KMS-11 (cell line): ENCODE results near the gene ZSCAN10.
A peak's percentile ranks its signal among the peaks of the same experiment; 100 is the strongest.

ENCODE experiments used
- H2AFZ ChIP-seq: fragments of 200-600 bp; sonication (generic); 2 replicates; pipeline ENCODE4 v1.6.1; 2016; ENCODE audit warnings: antibody characterized with exemption, mixed run types, low read depth
- H3K27ac ChIP-seq: fragments of 200-600 bp; sonication (generic); 2 replicates; pipeline ENCODE4 v1.6.1; 2016; ENCODE audit warnings: mild to moderate bottlenecking, mixed run types
- H3K27me3 ChIP-seq: fragments of 200-600 bp; sonication (generic); 2 replicates; pipeline ENCODE4 v1.6.1; 2017; ENCODE audit warnings: mild to moderate bottlenecking, low read depth, mixed run types, moderate library complexity; ENCODE audit not compliant: insufficient read depth
- H3K36me3 ChIP-seq: fragments of 200-600 bp; sonication (generic); 2 replicates; pipeline ENCODE4 v1.6.1; 2017; ENCODE audit warnings: mild to moderate bottlenecking, mixed run types; ENCODE audit not compliant: insufficient read depth
- H3K4me1 ChIP-seq: fragments of 200-600 bp; sonication (generic); 2 replicates; pipeline ENCODE4 v1.6.1; 2016; ENCODE audit warnings: mild to moderate bottlenecking, low read depth, mixed run types; ENCODE audit not compliant: poor library complexity, severe bottlenecking
- H3K4me2 ChIP-seq: fragments of 200-600 bp; sonication (generic); 2 replicates; pipeline ENCODE4 v1.7.0; 2016; ENCODE audit warnings: mild to moderate bottlenecking, mixed run types
- H3K4me3 ChIP-seq: fragments of 200-600 bp; sonication (generic); IDR thresholded peaks from 2 replicates; pipeline ENCODE4 v1.6.1; 2017; ENCODE audit warnings: low read depth, low read length, mixed read lengths; ENCODE audit not compliant: insufficient read depth
- H3K79me2 ChIP-seq: fragments of 200-600 bp; sonication (generic); 2 replicates; pipeline ENCODE4 v1.6.1; 2016; ENCODE audit warnings: low read depth, mixed run types; ENCODE audit not compliant: insufficient read depth
- H3K9ac ChIP-seq: fragments of 200-600 bp; sonication (generic); 2 replicates; pipeline ENCODE4 v1.6.1; 2016; ENCODE audit warnings: mild to moderate bottlenecking, mixed run types
- H4K20me1 ChIP-seq: fragments of 200-600 bp; sonication (generic); 2 replicates; pipeline ENCODE4 v1.6.1; 2016; ENCODE audit warnings: mild to moderate bottlenecking, mixed run types; ENCODE audit not compliant: insufficient read depth
- TF ChIP-seq, protein P1 (sequence below): fragments of 200-600 bp; sonication (generic); conservative IDR thresholded peaks from 2 replicates; pipeline ENCODE4 v1.6.1; 2017; ENCODE audit warnings: low read depth, mild to moderate bottlenecking, antibody characterized with exemption, low read length, moderate library complexity, mixed read lengths

Gene ZSCAN10

DNA sequence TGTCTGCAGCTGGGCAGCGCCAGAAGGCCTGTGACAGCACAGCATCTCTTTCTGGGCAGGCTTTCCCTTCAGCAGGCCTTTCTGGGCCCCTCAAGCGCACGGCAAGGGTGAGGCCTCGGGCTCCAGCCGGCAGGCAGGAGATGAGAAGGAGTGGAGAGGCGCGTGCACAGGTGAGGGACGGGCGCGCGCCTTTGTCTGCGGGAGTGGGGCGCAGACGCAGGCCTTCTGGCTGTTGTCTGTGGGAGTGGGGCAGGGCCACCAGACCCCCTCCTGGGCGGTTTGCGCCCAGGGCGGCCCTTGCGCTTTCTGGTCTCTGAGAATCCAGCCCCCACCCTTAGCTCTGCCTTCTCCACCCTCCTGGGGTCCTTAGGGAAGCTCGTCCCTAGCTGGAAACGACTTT, 19.8 kb upstream of the ZSCAN10 start:
- H3K9ac ChIP-seq: no peak overlapping the region
- TF ChIP-seq, protein P1, sequence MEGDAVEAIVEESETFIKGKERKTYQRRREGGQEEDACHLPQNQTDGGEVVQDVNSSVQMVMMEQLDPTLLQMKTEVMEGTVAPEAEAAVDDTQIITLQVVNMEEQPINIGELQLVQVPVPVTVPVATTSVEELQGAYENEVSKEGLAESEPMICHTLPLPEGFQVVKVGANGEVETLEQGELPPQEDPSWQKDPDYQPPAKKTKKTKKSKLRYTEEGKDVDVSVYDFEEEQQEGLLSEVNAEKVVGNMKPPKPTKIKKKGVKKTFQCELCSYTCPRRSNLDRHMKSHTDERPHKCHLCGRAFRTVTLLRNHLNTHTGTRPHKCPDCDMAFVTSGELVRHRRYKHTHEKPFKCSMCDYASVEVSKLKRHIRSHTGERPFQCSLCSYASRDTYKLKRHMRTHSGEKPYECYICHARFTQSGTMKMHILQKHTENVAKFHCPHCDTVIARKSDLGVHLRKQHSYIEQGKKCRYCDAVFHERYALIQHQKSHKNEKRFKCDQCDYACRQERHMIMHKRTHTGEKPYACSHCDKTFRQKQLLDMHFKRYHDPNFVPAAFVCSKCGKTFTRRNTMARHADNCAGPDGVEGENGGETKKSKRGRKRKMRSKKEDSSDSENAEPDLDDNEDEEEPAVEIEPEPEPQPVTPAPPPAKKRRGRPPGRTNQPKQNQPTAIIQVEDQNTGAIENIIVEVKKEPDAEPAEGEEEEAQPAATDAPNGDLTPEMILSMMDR: no peak
- H3K4me3 ChIP-seq: no peak overlapping the region
- H2AFZ ChIP-seq: no peak overlapping the region
- H3K79me2 ChIP-seq: no peaks in the 10 kb centered on the region
- peaks cover 54% of the 10 kb centered on the region for H3K27me3 ChIP-seq
- peaks cover 8% of the 10 kb centered on the region for H3K4me1 ChIP-seq
- no peaks in the 10 kb centered on the region for H3K36me3 ChIP-seq
- no peak overlapping the region for H3K27ac ChIP-seq
- no peak overlapping the region for H3K4me2 ChIP-seq
- no peaks in the 10 kb centered on the region for H4K20me1 ChIP-seq

DNA sequence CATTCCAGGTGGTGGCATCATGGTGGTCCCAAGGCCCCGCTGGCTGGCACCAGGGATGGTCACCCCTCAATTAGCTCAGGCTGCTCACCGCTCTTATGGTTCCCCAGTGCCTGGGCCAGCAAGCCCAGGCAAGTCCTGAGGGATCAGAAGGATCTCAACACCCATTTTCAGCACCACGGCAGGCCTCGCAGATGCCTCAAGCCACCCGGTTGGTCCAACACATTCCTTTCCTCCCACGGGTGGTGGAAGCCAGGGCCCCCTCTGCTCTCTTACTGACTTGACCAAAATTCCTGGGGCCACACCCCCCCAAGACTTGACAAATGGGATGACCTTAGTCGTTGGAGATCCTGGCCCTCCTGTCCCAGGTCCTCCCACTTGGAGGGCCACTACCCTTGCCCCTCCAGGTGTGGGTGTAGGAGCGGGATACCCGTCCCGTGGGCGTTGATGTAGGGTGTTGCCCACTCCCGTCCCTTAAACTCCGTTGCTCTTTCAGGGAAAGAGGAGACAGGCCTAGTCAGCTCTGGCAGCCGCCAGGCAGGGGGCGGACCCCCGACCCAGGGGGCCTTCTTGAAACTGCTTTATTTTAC, 19.2 kb upstream of the ZSCAN10 start:
- Histone ChIP-seq H2AFZ (no peak overlapping the region), H4K20me1 (no peaks in the 10 kb centered on the region), H3K4me3 (no peak overlapping the region), H3K36me3 (no peaks in the 10 kb centered on the region), H3K27me3 (peaks cover 55% of the 10 kb centered on the region), H3K79me2 (no peaks in the 10 kb centered on the region), H3K4me2 (no peak overlapping the region), H3K4me1 (peaks cover 3% of the 10 kb centered on the region), H3K9ac (no peak overlapping the region), H3K27ac (no peak overlapping the region)
- TF ChIP-seq, protein P1: no peak

- TF ChIP-seq, protein P1: 0 out of 2 replicates have a peak, but pooled peaks have one; percentile 10
- Histone ChIP-seq H3K4me1 (no peaks in the 10 kb centered on the region), H4K20me1 (no peaks in the 10 kb centered on the region), H3K79me2 (no peaks in the 10 kb centered on the region), H3K27ac (no peak overlapping the region), H3K4me2 (no peak overlapping the region), H3K36me3 (no peaks in the 10 kb centered on the region), H3K27me3 (peaks cover 66% of the 10 kb centered on the region), H2AFZ (no peak overlapping the region), H3K4me3 (no peak overlapping the region), H3K9ac (no peak overlapping the region)
Measured at GRCh38 chr16:3115561-3115960, 16.5 kb upstream of the ZSCAN10 start.

DNA sequence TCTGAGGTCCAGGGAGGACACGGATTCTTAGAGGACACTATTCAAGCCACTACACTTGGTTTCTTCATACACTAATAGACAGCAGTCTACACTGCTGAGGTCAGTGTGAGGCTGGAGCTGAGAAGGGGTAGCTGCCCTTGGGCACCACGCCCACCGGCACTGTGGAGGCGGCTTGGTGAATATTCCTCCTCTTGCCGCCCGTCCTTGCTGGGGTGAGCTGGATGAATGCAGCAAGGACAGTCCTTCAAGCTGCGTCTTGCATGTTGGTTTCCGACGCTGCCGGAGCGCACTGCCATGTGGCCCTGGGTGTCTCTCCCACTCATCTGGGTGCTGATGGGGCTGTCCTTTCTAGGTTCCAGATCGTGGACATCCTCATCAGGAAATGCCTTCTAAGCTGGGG, 15.9 kb upstream of the ZSCAN10 start:
- H3K27ac ChIP-seq: no peak overlapping the region
- H3K4me1 ChIP-seq: no peaks in the 10 kb centered on the region
- peaks cover 72% of the 10 kb centered on the region for H3K27me3 ChIP-seq
- H2AFZ ChIP-seq: no peak overlapping the region
- H3K4me2 ChIP-seq: no peak overlapping the region
- H3K4me3 ChIP-seq: no peak overlapping the region
- H3K79me2 ChIP-seq: no peaks in the 10 kb centered on the region
- no peak overlapping the region for H3K9ac ChIP-seq
- TF ChIP-seq, protein P1: no peak
- H4K20me1 ChIP-seq: no peaks in the 10 kb centered on the region
- no peaks in the 10 kb centered on the region for H3K36me3 ChIP-seq
